Neural cell (in vitro differentiated cells): ENCODE measurements around the gene RETN. TPM values are rescaled to one million over a fixed set of nuclear protein-coding genes. Genes with fewer than 3 reads are reported as not detected.

Experiments
- H2AFZ ChIP-seq: fragments of 200-600, 300-800 bp; sonication (generic), shearing (Covaris generic); 2 replicates; pipeline ENCODE4 v1.6.0; 2014; ENCODE audit warnings: low read depth, mild to moderate bottlenecking, antibody characterized with exemption, low read length, moderate library complexity
- H3F3A ChIP-seq: fragments of 200-600 bp; shearing (Covaris generic); 2 replicates; pipeline ENCODE4 v1.6.1; 2016; ENCODE audit warnings: mild to moderate bottlenecking, moderate library complexity, mixed read lengths, antibody characterized with exemption, low read length; ENCODE audit not compliant: insufficient read depth, poor library complexity, severe bottlenecking
- H3K27ac ChIP-seq: fragments of 200-600, 300-800 bp; sonication (generic), shearing (Covaris generic); 2 replicates; pipeline ENCODE4 v1.5.1; 2014; ENCODE audit warnings: mild to moderate bottlenecking, low read length, moderate library complexity
- H3K27me3 ChIP-seq: fragments of 300-800, 200-600 bp; sonication (generic), shearing (Covaris generic); 2 replicates; pipeline ENCODE4 v1.6.0; 2014; ENCODE audit warnings: mild to moderate bottlenecking, low read depth, low read length, moderate library complexity; ENCODE audit not compliant: insufficient read depth
- H3K36me3 ChIP-seq: fragments of 300-800, 200-600 bp; sonication (generic), shearing (Covaris generic); 2 replicates; pipeline ENCODE4 v1.5.1; 2014; ENCODE audit warnings: mild to moderate bottlenecking, antibody characterized with exemption, low read length, moderate library complexity; ENCODE audit not compliant: insufficient read depth
- H3K4me2 ChIP-seq: fragments of 300-800, 200-600 bp; sonication (generic), shearing (Covaris generic); 2 replicates; pipeline ENCODE4 v1.6.0; 2014; ENCODE audit warnings: mild to moderate bottlenecking, low read length
- H3K4me3 ChIP-seq: fragments of 300-800, 200-600 bp; sonication (generic), shearing (Covaris generic); 2 replicates; pipeline ENCODE4 v1.5.1; 2014; ENCODE audit warnings: mild to moderate bottlenecking, low read length, moderate library complexity
- H3K79me2 ChIP-seq: fragments of 200-600 bp; shearing (Covaris generic); replicated peaks from 2 replicates; pipeline ENCODE4 v1.6.0; 2014; ENCODE audit warnings: mild to moderate bottlenecking, low read length, moderate library complexity; ENCODE audit not compliant: insufficient read depth
- H3K9ac ChIP-seq: fragments of 300-800, 200-600 bp; sonication (generic), shearing (Covaris generic); 2 replicates; pipeline ENCODE4 v1.6.1; 2016; ENCODE audit warnings: mild to moderate bottlenecking, low read length, mixed read lengths
- H3K9me2 ChIP-seq: fragments of 200-600 bp; shearing (Covaris generic); 2 replicates; pipeline ENCODE4 v1.6.1; 2016; ENCODE audit warnings: mild to moderate bottlenecking, low read length, mixed read lengths; ENCODE audit not compliant: insufficient read depth
- H3K9me3 ChIP-seq: fragments of 200-600, 300-800 bp; sonication (generic), shearing (Covaris generic); 2 replicates; pipeline ENCODE4 v1.6.1; 2016; ENCODE audit warnings: mild to moderate bottlenecking, mixed run types, low read length, moderate library complexity, mixed read lengths
- H4K20me1 ChIP-seq: fragments of 200-600 bp; shearing (Covaris generic); 2 replicates; pipeline ENCODE4 v1.6.1; 2016; ENCODE audit warnings: mild to moderate bottlenecking, mixed run types; ENCODE audit not compliant: insufficient read depth
- EP300 ChIP-seq: fragments of 450-650 bp; conservative IDR thresholded peaks from 2 replicates; pipeline ENCODE4 v1.6.1; 2014; ENCODE audit warnings: antibody characterized with exemption, mild to moderate bottlenecking, moderate library complexity; ENCODE audit not compliant: poor library complexity, severe bottlenecking
- EZH2 ChIP-seq: fragments of 200-600, 300-800 bp; shearing (Covaris generic), sonication (generic); IDR thresholded peaks from 2 replicates; pipeline ENCODE4 v1.6.1; 2014; ENCODE audit warnings: antibody characterized with exemption, low read length, borderline replicate concordance, mild to moderate bottlenecking; ENCODE audit not compliant: insufficient read depth, poor library complexity, severe bottlenecking
- MXI1 ChIP-seq: fragments of 450-650 bp; conservative IDR thresholded peaks from 2 replicates; pipeline ENCODE4 v1.6.1; 2014; ENCODE audit warnings: antibody characterized with exemption, mild to moderate bottlenecking; ENCODE audit not compliant: poor library complexity, severe bottlenecking
- POLR2AphosphoS5 ChIP-seq: IDR thresholded peaks from 2 replicates; pipeline ENCODE4 v1.6.1; 2012
- RAD21 ChIP-seq: fragments of 450-650 bp; conservative IDR thresholded peaks from 2 replicates; pipeline ENCODE4 v1.6.1; 2014; ENCODE audit warnings: antibody characterized with exemption, mild to moderate bottlenecking, moderate library complexity
- SMC3 ChIP-seq: fragments of 450-650 bp; conservative IDR thresholded peaks from 2 replicates; pipeline ENCODE4 v1.6.1; 2014; ENCODE audit warnings: antibody characterized with exemption, mild to moderate bottlenecking, moderate library complexity; ENCODE audit not compliant: poor library complexity
- TAF1 ChIP-seq: IDR thresholded peaks from 2 replicates; pipeline ENCODE4 v1.6.1; 2012; ENCODE audit warnings: low read depth
- polyA plus RNA-seq: library from polyadenylated mRNA; depleted of rRNA; stranded (reverse); fragments of >200 nt; gene quantifications from 2 replicates; pipeline ENCODE4 v1.2.3, GENCODE V29; 2014
- TF ChIP-seq, protein P1 (sequence below): fragments of 450-650 bp; IDR thresholded peaks from 2 replicates; pipeline ENCODE4 v1.5.1; 2014; ENCODE audit warnings: antibody characterized with exemption, mild to moderate bottlenecking, moderate library complexity; ENCODE audit not compliant: poor library complexity, severe bottlenecking
- TF ChIP-seq, protein P2 (sequence below): IDR thresholded peaks from 2 replicates; pipeline ENCODE4 v1.6.1; 2012; ENCODE audit warnings: borderline replicate concordance

Gene RETN
- polyA plus RNA-seq, 1 donor from 2014 or later = not detected

DNA sequence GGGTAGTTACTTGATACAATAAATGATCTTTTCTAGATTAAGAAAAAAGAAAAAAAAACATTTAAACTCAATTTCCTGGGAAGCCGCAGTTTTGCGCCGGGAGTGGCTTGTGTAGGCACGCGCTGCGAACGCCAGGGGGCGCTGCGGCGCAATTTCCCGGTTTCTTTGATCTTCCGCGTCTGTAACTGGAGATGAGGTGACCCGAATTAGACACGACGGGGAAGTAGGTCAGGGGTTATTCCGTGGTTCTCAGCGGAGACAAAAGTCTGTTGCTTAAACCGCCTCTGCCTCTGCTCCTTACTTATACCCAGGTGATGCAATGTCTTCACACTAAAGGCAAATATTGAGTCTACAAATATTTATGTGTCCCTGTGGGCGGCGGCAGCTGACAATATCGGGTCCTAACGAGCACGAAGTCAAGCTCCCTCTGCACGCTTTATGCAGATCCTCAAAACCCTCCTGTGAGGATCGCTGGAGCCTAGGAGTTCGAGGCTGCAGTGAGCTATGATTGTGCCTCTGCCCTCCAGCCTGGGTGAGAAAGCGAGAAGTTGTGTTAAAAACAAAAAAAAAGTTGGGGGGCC is 16.7 kb upstream of the RETN start:
- H3K4me3 ChIP-seq = no peak overlapping the region
- H3K9ac ChIP-seq = no peak overlapping the region
- TF ChIP-seq, protein P1, sequence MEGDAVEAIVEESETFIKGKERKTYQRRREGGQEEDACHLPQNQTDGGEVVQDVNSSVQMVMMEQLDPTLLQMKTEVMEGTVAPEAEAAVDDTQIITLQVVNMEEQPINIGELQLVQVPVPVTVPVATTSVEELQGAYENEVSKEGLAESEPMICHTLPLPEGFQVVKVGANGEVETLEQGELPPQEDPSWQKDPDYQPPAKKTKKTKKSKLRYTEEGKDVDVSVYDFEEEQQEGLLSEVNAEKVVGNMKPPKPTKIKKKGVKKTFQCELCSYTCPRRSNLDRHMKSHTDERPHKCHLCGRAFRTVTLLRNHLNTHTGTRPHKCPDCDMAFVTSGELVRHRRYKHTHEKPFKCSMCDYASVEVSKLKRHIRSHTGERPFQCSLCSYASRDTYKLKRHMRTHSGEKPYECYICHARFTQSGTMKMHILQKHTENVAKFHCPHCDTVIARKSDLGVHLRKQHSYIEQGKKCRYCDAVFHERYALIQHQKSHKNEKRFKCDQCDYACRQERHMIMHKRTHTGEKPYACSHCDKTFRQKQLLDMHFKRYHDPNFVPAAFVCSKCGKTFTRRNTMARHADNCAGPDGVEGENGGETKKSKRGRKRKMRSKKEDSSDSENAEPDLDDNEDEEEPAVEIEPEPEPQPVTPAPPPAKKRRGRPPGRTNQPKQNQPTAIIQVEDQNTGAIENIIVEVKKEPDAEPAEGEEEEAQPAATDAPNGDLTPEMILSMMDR = peak; percentile 91
- TF ChIP-seq MXI1 (no peak), RAD21 (peak; percentile 78), EZH2 (no peak), TAF1 (no peak), SMC3 (peak; percentile 92), POLR2AphosphoS5 (no peak), EP300 (no peak)
- TF ChIP-seq, protein P2, sequence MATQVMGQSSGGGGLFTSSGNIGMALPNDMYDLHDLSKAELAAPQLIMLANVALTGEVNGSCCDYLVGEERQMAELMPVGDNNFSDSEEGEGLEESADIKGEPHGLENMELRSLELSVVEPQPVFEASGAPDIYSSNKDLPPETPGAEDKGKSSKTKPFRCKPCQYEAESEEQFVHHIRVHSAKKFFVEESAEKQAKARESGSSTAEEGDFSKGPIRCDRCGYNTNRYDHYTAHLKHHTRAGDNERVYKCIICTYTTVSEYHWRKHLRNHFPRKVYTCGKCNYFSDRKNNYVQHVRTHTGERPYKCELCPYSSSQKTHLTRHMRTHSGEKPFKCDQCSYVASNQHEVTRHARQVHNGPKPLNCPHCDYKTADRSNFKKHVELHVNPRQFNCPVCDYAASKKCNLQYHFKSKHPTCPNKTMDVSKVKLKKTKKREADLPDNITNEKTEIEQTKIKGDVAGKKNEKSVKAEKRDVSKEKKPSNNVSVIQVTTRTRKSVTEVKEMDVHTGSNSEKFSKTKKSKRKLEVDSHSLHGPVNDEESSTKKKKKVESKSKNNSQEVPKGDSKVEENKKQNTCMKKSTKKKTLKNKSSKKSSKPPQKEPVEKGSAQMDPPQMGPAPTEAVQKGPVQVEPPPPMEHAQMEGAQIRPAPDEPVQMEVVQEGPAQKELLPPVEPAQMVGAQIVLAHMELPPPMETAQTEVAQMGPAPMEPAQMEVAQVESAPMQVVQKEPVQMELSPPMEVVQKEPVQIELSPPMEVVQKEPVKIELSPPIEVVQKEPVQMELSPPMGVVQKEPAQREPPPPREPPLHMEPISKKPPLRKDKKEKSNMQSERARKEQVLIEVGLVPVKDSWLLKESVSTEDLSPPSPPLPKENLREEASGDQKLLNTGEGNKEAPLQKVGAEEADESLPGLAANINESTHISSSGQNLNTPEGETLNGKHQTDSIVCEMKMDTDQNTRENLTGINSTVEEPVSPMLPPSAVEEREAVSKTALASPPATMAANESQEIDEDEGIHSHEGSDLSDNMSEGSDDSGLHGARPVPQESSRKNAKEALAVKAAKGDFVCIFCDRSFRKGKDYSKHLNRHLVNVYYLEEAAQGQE = no peak

DNA sequence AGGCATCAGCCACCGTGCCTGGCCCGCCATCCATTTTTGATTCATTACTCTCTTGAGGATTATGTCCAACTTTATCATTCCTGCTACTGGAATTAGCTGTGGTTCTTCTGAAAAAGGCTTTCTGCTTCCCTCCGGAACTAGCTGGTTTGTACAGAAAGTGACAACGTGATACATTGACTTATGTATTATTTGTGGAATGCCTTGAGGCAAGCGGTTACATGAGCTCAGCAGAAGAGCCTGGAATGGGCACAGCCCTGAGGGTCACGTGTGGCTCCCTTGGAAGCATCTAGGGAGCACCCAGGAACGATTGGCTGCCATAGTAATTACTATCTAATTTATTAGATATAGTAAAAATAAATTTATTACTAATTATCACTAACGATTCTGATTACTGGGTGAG is 14.4 kb upstream of the RETN start:
- Histone ChIP-seq H3F3A (no peaks in the 10 kb centered on the region), H3K36me3 (no peaks in the 10 kb centered on the region), H3K79me2 (no peaks in the 10 kb centered on the region), H2AFZ (no peak overlapping the region), H3K9me3 (no peaks in the 10 kb centered on the region), H3K4me3 (no peak overlapping the region), H3K27me3 (peaks cover 3% of the 10 kb centered on the region), H3K9me2 (no peaks in the 10 kb centered on the region), H3K9ac (no peak overlapping the region), H3K27ac (no peak overlapping the region), H4K20me1 (no peaks in the 10 kb centered on the region), H3K4me2 (no peak overlapping the region)
- TF ChIP-seq, protein P1 = no peak
- TF ChIP-seq MXI1 (no peak), POLR2AphosphoS5 (no peak), SMC3 (no peak), EP300 (no peak), RAD21 (no peak), EZH2 (no peak), TAF1 (no peak)
- TF ChIP-seq, protein P2 = no peak

More for the DNA sequence above, 16.7 kb upstream of the RETN start:
- Histone ChIP-seq H2AFZ (no peak overlapping the region), H4K20me1 (no peaks in the 10 kb centered on the region), H3K27ac (no peak overlapping the region), H3F3A (no peaks in the 10 kb centered on the region), H3K4me2 (no peak overlapping the region), H3K9me3 (no peaks in the 10 kb centered on the region), H3K79me2 (no peaks in the 10 kb centered on the region), H3K9me2 (no peaks in the 10 kb centered on the region), H3K36me3 (no peaks in the 10 kb centered on the region), H3K27me3 (peaks cover 3% of the 10 kb centered on the region)
